Activated gamma-delta T cell (primary cell): Measurements from ENCODE around the gene ACSL1.
"Not testable (repeated sequence)": the region's sequence is repeated elsewhere in the genome, so short reads cannot be mapped to it uniquely, and the experiment has no call there.

ENCODE experiments used
- DNase-seq: peaks from one replicate; lab custom pipeline; 2025; lab: John Stamatoyannopoulos, UW

The ACSL1 gene

GRCh38 chr4:184752496-184753275 is 73.1 kb downstream of the ACSL1 start:
- no peak for DNase-seq

- no peak for DNase-seq
Observed at GRCh38 chr4:184751585-184751956, 74.2 kb downstream of the ACSL1 start.

- no peak for DNase-seq
Observed at GRCh38 chr4:184750926-184751584, 74.7 kb downstream of the ACSL1 start.

- DNase-seq = no peak
Observed at GRCh38 chr4:184748251-184748652, 77.5 kb downstream of the ACSL1 start.

GRCh38 chr4:184747034-184747830 is 78.5 kb downstream of the ACSL1 start:
- no peak for DNase-seq

- DNase-seq = no peak
Observed at GRCh38 chr4:184745831-184746795, 79.7 kb downstream of the ACSL1 start.

- DNase-seq = no peak
Observed at GRCh38 chr4:184744236-184744635, 81.5 kb downstream of the ACSL1 start.

GRCh38 chr4:184743650-184744049 is 82.1 kb downstream of the ACSL1 start:
- DNase-seq = no peak

- DNase-seq = not testable (repeated sequence)
Observed at GRCh38 chr4:184741651-184742050, 84.1 kb downstream of the ACSL1 start.

- DNase-seq = no peak
Observed at GRCh38 chr4:184740980-184741391, 84.8 kb downstream of the ACSL1 start.

GRCh38 chr4:184739575-184739974 is 86.2 kb downstream of the ACSL1 start:
- DNase-seq = not testable (repeated sequence)

GRCh38 chr4:184734758-184735157 is 91.0 kb downstream of the ACSL1 start:
- no peak for DNase-seq

- DNase-seq = peak; percentile 90
Observed at GRCh38 chr4:184733654-184734524, 91.9 kb downstream of the ACSL1 start, which contains the start of gene CENPU. Gene CENPU (minus strand): TSS chr4:184734096. CDS start chr4:184734062, 34 bp downstream.

GRCh38 chr4:184732126-184732525 is 93.6 kb downstream of the ACSL1 start:
- no peak for DNase-seq

- DNase-seq = no peak
Observed at GRCh38 chr4:184731056-184731455, 94.7 kb downstream of the ACSL1 start.

GRCh38 chr4:184729946-184730345 is 95.8 kb downstream of the ACSL1 start:
- DNase-seq = no peak

- DNase-seq = no peak
Observed at GRCh38 chr4:184728858-184729257, 96.9 kb downstream of the ACSL1 start.

- DNase-seq = no peak
Observed at GRCh38 chr4:184727430-184727829, 98.3 kb downstream of the ACSL1 start.

GRCh38 chr4:184722798-184723197 is 103.0 kb downstream of the ACSL1 start:
- no peak for DNase-seq

- DNase-seq = no peak
Observed at GRCh38 chr4:184721254-184721653, 104.5 kb downstream of the ACSL1 start.
